GM18519 (cell line): Measurements from ENCODE around the gene SCN3B.

ENCODE experiments used
- ATAC-seq: cut with Tn5 transposase; IDR thresholded peaks from one replicate; pipeline ENCODE4 v1.9.1; 2021; ENCODE audit warnings: mild to moderate bottlenecking, moderate library complexity; ENCODE audit not compliant: unreplicated experiment, low FRiP score

SCN3B gene

GRCh38 chr11:123659311-123659710, 4.9 kb upstream of the SCN3B start:
- ATAC-seq: no peak

- no peak for ATAC-seq
Observed at GRCh38 chr11:123653827-123654565, 428 bp downstream of the SCN3B start.

- ATAC-seq: no peak
Observed at GRCh38 chr11:123653483-123653826, 969 bp downstream of the SCN3B start.

GRCh38 chr11:123652599-123652998, 1.8 kb downstream of the SCN3B start:
- no peak for ATAC-seq

GRCh38 chr11:123650901-123651300, 3.5 kb downstream of the SCN3B start:
- no peak for ATAC-seq

GRCh38 chr11:123645286-123645975, 9.0 kb downstream of the SCN3B start:
- ATAC-seq: no peak

- no peak for ATAC-seq
Observed at GRCh38 chr11:123642435-123642834, 12.0 kb downstream of the SCN3B start.

- no peak for ATAC-seq
Observed at GRCh38 chr11:123641495-123641840, 13.0 kb downstream of the SCN3B start.

- peak; percentile 64 for ATAC-seq
Observed at GRCh38 chr11:123640677-123641494, 13.5 kb downstream of the SCN3B start.

GRCh38 chr11:123640029-123640428, 14.4 kb downstream of the SCN3B start:
- ATAC-seq: no peak

- ATAC-seq: no peak
Observed at GRCh38 chr11:123630126-123630608, 24.3 kb downstream of the SCN3B start.

- no peak for ATAC-seq
Observed at GRCh38 chr11:123628936-123629683, 25.3 kb downstream of the SCN3B start.

GRCh38 chr11:123624974-123625373, 29.4 kb downstream of the SCN3B start:
- no peak for ATAC-seq

GRCh38 chr11:123622576-123622975, 31.8 kb downstream of the SCN3B start:
- ATAC-seq: no peak

GRCh38 chr11:123616505-123617198, 37.8 kb downstream of the SCN3B start:
- no peak for ATAC-seq

- no peak for ATAC-seq
Observed at GRCh38 chr11:123611698-123612097, 42.7 kb downstream of the SCN3B start.

GRCh38 chr11:123608945-123609344, 45.5 kb downstream of the SCN3B start:
- no peak for ATAC-seq

GRCh38 chr11:123608371-123608770, 46.1 kb downstream of the SCN3B start:
- ATAC-seq: no peak

GRCh38 chr11:123607781-123608180, 46.6 kb downstream of the SCN3B start:
- ATAC-seq: no peak

- ATAC-seq: no peak
Observed at GRCh38 chr11:123603666-123604065, 50.8 kb downstream of the SCN3B start.
